Measurements from ENCODE around the gene WDPCP.
"Not testable (repeated sequence)": the region's sequence is repeated elsewhere in the genome, so short reads cannot be mapped to it uniquely, and the experiment has no call there.

Gene WDPCP

GRCh38 chr2:63588385-63589147 lies at the start of gene WDPCP, which contains the start of gene MDH1:
TSS of gene WDPCP (minus strand) at chr2:63588477. CDS start at chr2:63588271, 206 bp downstream.
TSS of gene MDH1 (plus strand) at chr2:63588963. CDS start at chr2:63589044, 81 bp downstream.
- peak; percentile 82 to 95 for DNase-seq (ENCODE audit: low read depth in 1 of 2, low spot score in 1 of 2)

- no peak for DNase-seq (ENCODE audit: low read depth in 1 of 2, low spot score in 1 of 2)
These were observed 44.1 kb upstream of the WDPCP start for GRCh38 chr2:63632382-63632781.

- DNase-seq (ENCODE audit: low read depth in 1 of 2, low spot score in 1 of 2) = no peak
These were observed 43.2 kb upstream of the WDPCP start for GRCh38 chr2:63631501-63631900.

GRCh38 chr2:63628403-63628942 lies 40.2 kb upstream of the WDPCP start:
- DNase-seq (ENCODE audit: low read depth in 1 of 2, low spot score in 1 of 2) = no peak

GRCh38 chr2:63627866-63628265 lies 39.6 kb upstream of the WDPCP start:
- no peak for DNase-seq (ENCODE audit: low read depth in 1 of 2, low spot score in 1 of 2)

- not testable (repeated sequence) for DNase-seq (ENCODE audit: low read depth in 1 of 2, low spot score in 1 of 2)
These were observed 35.5 kb upstream of the WDPCP start for GRCh38 chr2:63623763-63624162.

- DNase-seq (ENCODE audit: low read depth in 1 of 2, low spot score in 1 of 2) = no peak
These were observed 34.5 kb upstream of the WDPCP start for GRCh38 chr2:63622751-63623150.

- no peak for DNase-seq (ENCODE audit: low read depth in 1 of 2, low spot score in 1 of 2)
These were observed 31.1 kb upstream of the WDPCP start for GRCh38 chr2:63619328-63619727.

- DNase-seq (ENCODE audit: low read depth in 1 of 2, low spot score in 1 of 2) = no peak
These were observed 29.1 kb upstream of the WDPCP start for GRCh38 chr2:63617366-63617765.

GRCh38 chr2:63614983-63615945 lies 27.0 kb upstream of the WDPCP start:
- no peak for DNase-seq (ENCODE audit: low read depth in 1 of 2, low spot score in 1 of 2)

- DNase-seq (ENCODE audit: low read depth in 1 of 2, low spot score in 1 of 2) = no peak
These were observed 26.2 kb upstream of the WDPCP start for GRCh38 chr2:63614448-63614968.

- DNase-seq (ENCODE audit: low read depth in 1 of 2, low spot score in 1 of 2) = no peak
These were observed 25.2 kb upstream of the WDPCP start for GRCh38 chr2:63613391-63613901.

- DNase-seq (ENCODE audit: low read depth in 1 of 2, low spot score in 1 of 2) = no peak
These were observed 22.2 kb upstream of the WDPCP start for GRCh38 chr2:63610525-63610924.

GRCh38 chr2:63608865-63609264 lies 20.6 kb upstream of the WDPCP start:
- not testable (repeated sequence) for DNase-seq (ENCODE audit: low read depth in 1 of 2, low spot score in 1 of 2)

GRCh38 chr2:63604666-63605065 lies 16.4 kb upstream of the WDPCP start:
- DNase-seq (ENCODE audit: low read depth in 1 of 2, low spot score in 1 of 2) = no peak

- DNase-seq (ENCODE audit: low read depth in 1 of 2, low spot score in 1 of 2) = no peak
These were observed 12.7 kb upstream of the WDPCP start for GRCh38 chr2:63600881-63601460.

- no peak for DNase-seq (ENCODE audit: low read depth in 1 of 2, low spot score in 1 of 2)
These were observed 10.7 kb upstream of the WDPCP start for GRCh38 chr2:63598981-63599380.

GRCh38 chr2:63596401-63596883 lies 8.2 kb upstream of the WDPCP start:
- DNase-seq (ENCODE audit: low read depth in 1 of 2, low spot score in 1 of 2) = no peak

GRCh38 chr2:63594660-63595059 lies 6.4 kb upstream of the WDPCP start:
- no peak for DNase-seq (ENCODE audit: low read depth in 1 of 2, low spot score in 1 of 2)

GRCh38 chr2:63591566-63592175 lies 3.4 kb upstream of the WDPCP start:
- no peak for DNase-seq (ENCODE audit: low read depth in 1 of 2, low spot score in 1 of 2)

Measured in activated CD4-positive, alpha-beta T cell treated with anti-CD3 and anti-CD28 coated beads, Interleukin-2, amount 50 U/mL, for 24 hours (primary cell).